Activated CD4-positive, alpha-beta memory T cell treated with anti-CD3 and anti-CD28 coated beads, Interleukin-2, amount 10 ng/mL, durations not matched to agents 7 days and 5 days (primary cell): ENCODE data around the gene PRPS1L1. TPM values are rescaled to one million over a fixed set of nuclear protein-coding genes. Genes with fewer than 3 reads are reported as not detected.

ENCODE experiments used
- CTCF ChIA-PET: fragments of 350-600 bp; sonication (Branson Sonifier 250); formaldehyde crosslinking; loops from one replicate; lab custom pipeline; 2021; ENCODE audit warnings: antibody characterized with exemption, inconsistent platforms; lab: Charles Lee
- POLR2A ChIA-PET: fragments of 350-600 bp; sonication (Branson Sonifier 250); formaldehyde crosslinking; loops from one replicate; lab custom pipeline; 2021; ENCODE audit warnings: antibody characterized with exemption; lab: Charles Lee
- DNase-seq: peaks from one replicate; pipeline ENCODE4 v3.0.0-alpha.2; 2020
- H3K27ac Mint-ChIP-seq: one replicate; pipeline ENCODE4 v1.8.0; 2021; ENCODE audit warnings: mild to moderate bottlenecking, mixed read lengths
- H3K27me3 Mint-ChIP-seq: one replicate; pipeline ENCODE4 v1.8.0; 2021; ENCODE audit warnings: mixed read lengths
- H3K36me3 Mint-ChIP-seq: one replicate; pipeline ENCODE4 v1.8.0; 2021; ENCODE audit warnings: low read depth, mixed read lengths
- H3K4me1 Mint-ChIP-seq: one replicate; pipeline ENCODE4 v1.8.0; 2021; ENCODE audit warnings: mixed read lengths
- H3K4me3 Mint-ChIP-seq: one replicate; pipeline ENCODE4 v1.8.0; 2021; ENCODE audit warnings: mild to moderate bottlenecking, mixed read lengths
- H3K9me3 Mint-ChIP-seq: one replicate; pipeline ENCODE4 v1.8.0; 2021; ENCODE audit warnings: mixed read lengths
- total RNA-seq, 2 experiments: library from RNA; stranded (reverse); gene quantifications; one replicate each; pipeline ENCODE4 v1.2.3, GENCODE V29; 2021

PRPS1L1 gene
- total RNA-seq, result not detected

DNA sequence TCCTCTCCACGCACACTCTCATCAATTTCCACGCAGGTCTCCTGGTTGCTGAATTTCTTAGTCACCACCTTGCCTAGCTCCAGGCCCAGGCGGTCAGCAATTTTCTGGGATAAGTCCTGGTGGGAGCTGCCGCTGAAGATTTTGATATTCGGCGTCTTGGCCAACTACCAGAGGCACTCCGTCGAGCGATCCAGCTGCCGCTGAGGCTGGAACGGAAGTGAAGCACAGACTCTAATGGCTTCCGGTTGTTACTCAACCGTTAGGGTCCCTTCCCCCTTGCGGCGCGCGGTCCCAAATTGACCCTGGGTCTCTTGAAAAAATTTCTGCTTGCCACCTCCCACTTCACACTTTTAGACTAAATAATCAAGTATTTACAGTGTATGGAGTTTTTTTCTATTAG lies at the start of gene PRPS1L1:
TSS of gene PRPS1L1 (minus strand) at position 219 of the 400 bp plus-strand sequence.
- CTCF ChIA-PET, result interaction anchor here (0.5 kb wide), 1 partner anchor 23 kb away, joined by 3 read pairs; no protein-coding TSS in a partner anchor
- Mint-ChIP-seq H3K9me3 (no peaks in the 10 kb centered on the region), H3K4me3 (no peak within 1 kb of the TSS), H3K27me3 (peaks cover 5% of the 10 kb centered on the region), H3K4me1 (no peaks in the 10 kb centered on the region), H3K36me3 (no peaks in the 10 kb centered on the region), H3K27ac (no peak within 1 kb of the TSS)
- DNase-seq, result no peak
- POLR2A ChIA-PET, result no interaction called here

DNA sequence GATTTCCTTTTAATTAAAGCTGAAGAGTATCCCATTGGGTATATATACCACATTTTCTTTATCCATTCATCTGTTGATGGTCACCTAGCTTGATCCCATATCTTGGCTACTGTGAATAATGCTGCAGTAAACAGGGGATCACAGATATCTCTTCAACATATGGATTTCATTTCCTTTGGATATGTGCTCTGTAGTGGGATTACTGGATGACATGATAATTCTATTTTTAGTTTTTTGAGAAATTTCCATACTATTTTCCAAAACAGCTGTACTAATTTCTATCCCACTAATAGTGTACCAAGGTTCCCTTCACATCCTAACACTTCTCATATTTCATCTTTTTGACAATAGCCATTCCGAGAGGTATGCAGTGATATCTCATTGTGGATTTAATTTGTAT lies 48.8 kb upstream of the PRPS1L1 start:
- H3K36me3 Mint-ChIP-seq, result peaks cover under 1% of the 10 kb centered on the region
- no peak overlapping the region for H3K4me3 Mint-ChIP-seq
- ChIA-PET POLR2A (no interaction called here), CTCF (no interaction called here)
- no peak overlapping the region for H3K27ac Mint-ChIP-seq
- H3K4me1 Mint-ChIP-seq, result no peaks in the 10 kb centered on the region
- H3K27me3 Mint-ChIP-seq, result peaks cover 11% of the 10 kb centered on the region
- DNase-seq, result no peak
- H3K9me3 Mint-ChIP-seq, result peaks cover 4% of the 10 kb centered on the region

DNA sequence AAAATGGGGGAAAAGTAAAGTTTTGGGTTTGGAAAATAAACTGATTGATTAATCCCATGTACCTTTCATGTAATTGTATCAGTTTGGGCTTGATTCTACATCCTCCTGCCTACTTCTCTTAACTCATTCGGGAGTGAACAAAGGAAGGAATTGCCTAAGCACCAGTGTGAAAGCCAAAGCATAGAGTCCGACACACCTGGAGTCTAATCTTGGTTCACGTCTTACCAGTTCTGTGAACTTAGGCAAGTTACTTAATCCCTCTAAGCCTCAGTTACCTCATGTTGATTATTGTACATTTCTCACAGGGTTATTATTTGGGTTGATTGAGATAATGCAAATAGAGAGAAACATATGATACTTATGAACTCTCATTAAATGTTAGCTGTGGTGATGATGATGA lies 41.1 kb upstream of the PRPS1L1 start:
- Mint-ChIP-seq H3K4me1 (no peaks in the 10 kb centered on the region), H3K36me3 (no peaks in the 10 kb centered on the region), H3K27ac (no peak overlapping the region), H3K9me3 (no peaks in the 10 kb centered on the region), H3K27me3 (peaks cover 5% of the 10 kb centered on the region), H3K4me3 (no peak overlapping the region)
- ChIA-PET POLR2A (no interaction called here), CTCF (no interaction called here)
- DNase-seq, result no peak

DNA sequence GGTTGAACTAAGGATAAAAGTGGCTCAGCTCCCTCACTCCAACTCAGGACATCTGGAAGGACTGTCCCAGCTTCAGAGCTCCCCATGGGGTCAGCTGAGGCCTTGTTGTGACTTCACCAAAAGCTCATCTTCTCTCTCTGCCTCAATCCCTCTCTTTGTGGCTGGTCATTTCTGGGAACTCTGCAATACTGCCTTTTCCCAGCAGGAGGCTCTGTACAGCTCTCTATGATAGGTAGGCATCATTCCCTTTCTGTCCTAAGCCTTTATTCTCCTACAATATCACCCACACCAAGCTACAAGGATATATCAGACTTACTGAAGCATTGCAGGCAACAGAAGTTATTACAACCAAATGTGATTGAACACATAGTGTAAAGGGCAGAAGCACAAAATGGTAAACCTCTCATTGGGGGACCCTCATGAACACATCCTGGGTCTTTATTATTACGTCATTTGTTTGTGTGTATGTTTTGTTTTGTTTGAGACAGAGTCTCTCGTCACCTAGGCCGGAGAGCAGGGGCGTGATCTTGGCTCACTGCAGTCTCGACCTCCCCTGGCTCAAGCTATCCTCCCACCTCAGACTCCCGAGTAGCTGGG lies 36.7 kb upstream of the PRPS1L1 start:
- ChIA-PET POLR2A (no interaction called here), CTCF (interaction anchor here (1.3 kb wide), 1 partner anchor 17 kb away, joined by 3 read pairs; no protein-coding TSS in a partner anchor)
- H3K9me3 Mint-ChIP-seq, result no peaks in the 10 kb centered on the region
- H3K4me3 Mint-ChIP-seq, result no peak overlapping the region
- H3K27ac Mint-ChIP-seq, result no peak overlapping the region
- H3K36me3 Mint-ChIP-seq, result no peaks in the 10 kb centered on the region
- DNase-seq, result no peak
- no peaks in the 10 kb centered on the region for H3K4me1 Mint-ChIP-seq
- peaks cover 8% of the 10 kb centered on the region for H3K27me3 Mint-ChIP-seq

DNA sequence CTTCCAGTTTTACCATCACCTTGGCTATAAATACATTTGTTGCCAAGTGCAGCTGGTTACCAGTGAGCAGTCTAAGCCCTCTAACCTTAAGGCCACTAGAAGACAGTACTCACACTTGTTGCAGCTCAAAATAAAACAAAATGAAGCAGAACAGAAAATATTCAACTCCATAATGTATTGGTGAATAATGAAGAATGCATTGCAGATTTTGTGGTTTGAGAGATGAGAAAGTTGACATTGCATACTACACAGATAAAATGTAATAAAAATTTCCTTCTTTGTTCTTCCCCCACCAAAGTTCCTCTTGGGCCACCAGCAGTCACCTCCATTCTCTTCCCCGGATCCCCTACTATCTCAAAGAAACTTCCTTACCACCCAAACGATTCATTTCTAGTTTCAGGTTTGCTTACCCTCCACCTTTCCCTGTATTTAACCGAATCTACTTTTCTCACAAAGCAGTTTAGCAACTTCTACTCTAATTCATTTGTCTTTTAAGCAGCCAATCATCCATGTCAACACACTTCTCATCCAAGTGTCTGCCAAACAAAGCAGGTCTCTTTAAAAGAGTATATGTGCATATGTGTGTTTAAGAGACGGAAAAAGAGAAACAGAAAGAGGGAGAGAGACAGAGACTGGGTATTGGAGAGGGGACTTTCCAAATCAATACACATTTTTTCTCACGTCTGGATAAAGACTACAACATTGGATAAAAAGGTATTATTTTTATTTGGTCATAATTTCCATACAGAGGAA lies 35.7 kb upstream of the PRPS1L1 start:
- POLR2A ChIA-PET, result no interaction called here
- H3K27me3 Mint-ChIP-seq, result peaks cover 8% of the 10 kb centered on the region
- no peak overlapping the region for H3K4me3 Mint-ChIP-seq
- no peaks in the 10 kb centered on the region for H3K36me3 Mint-ChIP-seq
- H3K9me3 Mint-ChIP-seq, result no peaks in the 10 kb centered on the region
- H3K4me1 Mint-ChIP-seq, result no peaks in the 10 kb centered on the region
- no peak for DNase-seq
- CTCF ChIA-PET, result no interaction called here
- no peak overlapping the region for H3K27ac Mint-ChIP-seq

DNA sequence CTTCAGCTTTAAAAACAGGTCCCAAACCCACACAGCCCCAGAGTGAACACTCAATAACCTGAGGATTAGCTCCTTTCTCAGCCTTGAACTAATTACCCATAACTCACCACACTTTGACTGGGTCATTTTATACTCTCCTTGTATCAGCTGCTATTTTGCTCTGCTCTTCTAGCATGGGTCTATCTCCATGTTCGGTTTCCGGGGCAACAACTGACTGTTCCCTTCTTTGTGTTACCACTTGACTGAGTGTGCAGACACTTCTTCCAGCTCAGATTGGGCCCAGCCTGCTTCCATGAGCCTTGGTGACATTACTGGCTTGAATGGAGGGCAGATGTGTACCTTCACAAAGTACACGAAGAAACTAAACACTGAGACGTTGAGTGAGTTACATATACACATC lies 31.5 kb upstream of the PRPS1L1 start:
- no peaks in the 10 kb centered on the region for H3K36me3 Mint-ChIP-seq
- no peak for DNase-seq
- peaks cover 7% of the 10 kb centered on the region for H3K27me3 Mint-ChIP-seq
- no peaks in the 10 kb centered on the region for H3K9me3 Mint-ChIP-seq
- CTCF ChIA-PET, result no interaction called here
- no peak overlapping the region for H3K27ac Mint-ChIP-seq
- H3K4me1 Mint-ChIP-seq, result no peaks in the 10 kb centered on the region
- no peak overlapping the region for H3K4me3 Mint-ChIP-seq
- POLR2A ChIA-PET, result no interaction called here

DNA sequence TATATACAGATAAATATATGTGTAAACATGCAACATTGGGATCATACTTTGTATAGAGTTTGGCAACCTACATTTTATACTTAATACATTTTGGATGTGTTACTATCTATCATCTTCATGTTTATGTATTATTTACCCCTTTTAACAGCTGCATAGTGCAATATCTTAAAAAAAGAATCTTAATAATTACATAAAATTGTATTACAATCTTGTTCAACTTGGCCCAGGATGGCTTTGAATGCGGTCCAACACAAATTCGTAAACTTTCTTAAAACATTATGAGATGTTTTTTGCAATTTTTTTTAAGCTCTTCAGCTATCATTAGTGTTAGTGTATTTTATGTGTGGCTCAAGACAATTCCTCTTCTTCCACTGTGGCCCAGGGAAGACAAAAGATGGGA lies 26.3 kb upstream of the PRPS1L1 start:
- Mint-ChIP-seq H3K27me3 (peaks cover 5% of the 10 kb centered on the region), H3K4me3 (no peak overlapping the region), H3K9me3 (no peaks in the 10 kb centered on the region), H3K27ac (no peak overlapping the region), H3K4me1 (no peaks in the 10 kb centered on the region), H3K36me3 (no peaks in the 10 kb centered on the region)
- CTCF ChIA-PET, result no interaction called here
- POLR2A ChIA-PET, result no interaction called here
- DNase-seq, result no peak

DNA sequence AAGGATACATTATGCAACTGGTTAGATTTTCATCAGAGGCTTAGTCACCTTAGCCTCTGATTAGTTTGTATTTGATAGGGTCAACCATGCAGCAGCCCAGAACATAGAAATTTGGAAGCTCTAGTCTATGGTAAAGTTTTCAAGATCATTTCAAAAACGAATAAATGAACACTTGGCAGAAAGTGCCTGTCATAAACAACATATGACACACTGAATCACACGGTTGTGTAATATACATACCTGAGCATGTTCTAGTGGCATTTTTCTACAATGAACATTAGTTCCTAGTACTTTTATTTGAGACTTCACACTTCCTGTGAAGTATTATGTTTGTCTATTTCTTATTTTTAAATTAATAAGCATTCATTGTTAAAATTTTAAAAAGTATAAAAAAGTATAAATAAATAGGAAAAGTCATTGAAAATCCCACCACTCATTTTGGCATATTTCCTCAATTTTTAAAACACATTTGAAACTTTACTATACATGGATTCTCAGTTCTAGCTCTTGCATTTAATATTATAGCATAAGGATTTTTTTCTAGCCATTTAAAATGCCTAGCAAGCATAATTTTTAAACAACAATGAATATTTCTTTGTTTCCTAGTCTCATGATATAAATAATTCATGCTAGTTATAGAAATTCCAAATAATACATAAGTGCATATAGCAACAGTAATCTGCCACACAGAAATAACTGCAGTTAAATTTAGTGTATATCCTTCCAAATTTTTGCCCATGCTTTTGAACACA lies 25.7 kb upstream of the PRPS1L1 start:
- POLR2A ChIA-PET, result no interaction called here
- CTCF ChIA-PET, result no interaction called here
- peaks cover 5% of the 10 kb centered on the region for H3K27me3 Mint-ChIP-seq
- no peaks in the 10 kb centered on the region for H3K4me1 Mint-ChIP-seq
- no peak overlapping the region for H3K27ac Mint-ChIP-seq
- no peaks in the 10 kb centered on the region for H3K9me3 Mint-ChIP-seq
- no peaks in the 10 kb centered on the region for H3K36me3 Mint-ChIP-seq
- H3K4me3 Mint-ChIP-seq, result no peak overlapping the region
- no peak for DNase-seq

DNA sequence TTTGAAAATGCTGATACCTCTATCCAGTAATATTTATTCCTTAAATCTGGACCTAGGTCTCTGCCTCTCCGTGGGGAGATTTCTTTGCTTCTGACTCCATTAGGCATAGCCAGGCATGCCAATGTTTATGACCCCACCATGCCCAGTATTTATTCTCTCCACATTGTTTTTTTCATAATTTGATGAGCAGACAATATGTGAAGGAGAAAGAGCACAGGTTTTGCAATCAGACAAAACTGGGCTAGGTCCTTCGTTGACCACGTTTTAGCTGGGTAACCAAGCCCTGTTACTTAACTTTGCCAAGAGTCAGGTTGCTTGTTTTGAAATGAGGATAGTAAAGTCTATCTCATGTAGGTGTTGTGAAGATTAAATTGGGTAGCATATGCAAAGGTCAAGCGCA lies 21.6 kb upstream of the PRPS1L1 start:
- Mint-ChIP-seq H3K27me3 (no peaks in the 10 kb centered on the region), H3K27ac (no peak overlapping the region), H3K4me3 (no peak overlapping the region), H3K4me1 (no peaks in the 10 kb centered on the region), H3K9me3 (no peaks in the 10 kb centered on the region), H3K36me3 (no peaks in the 10 kb centered on the region)
- CTCF ChIA-PET, result no interaction called here
- no peak for DNase-seq
- POLR2A ChIA-PET, result no interaction called here

DNA sequence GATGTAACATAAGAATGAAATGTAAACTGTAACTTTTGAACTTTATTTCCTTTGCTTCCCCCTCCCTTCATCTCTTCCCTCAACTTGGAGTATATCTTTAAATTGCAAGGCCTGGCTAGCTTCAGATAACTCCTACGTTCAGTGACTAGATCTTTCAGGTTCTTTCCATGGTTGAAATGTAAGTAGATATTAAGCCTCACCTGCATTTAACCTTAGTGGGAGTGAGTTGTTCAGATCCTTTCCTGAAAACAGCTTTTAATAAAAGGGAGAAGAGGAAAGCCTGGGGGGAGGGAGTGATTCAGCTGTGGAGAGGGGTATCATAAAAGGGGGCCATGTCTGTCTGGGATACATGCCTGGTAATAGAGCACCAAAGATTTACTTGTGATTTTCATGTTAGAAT lies 19.0 kb upstream of the PRPS1L1 start:
- no peaks in the 10 kb centered on the region for H3K36me3 Mint-ChIP-seq
- ChIA-PET CTCF (no interaction called here), POLR2A (no interaction called here)
- no peaks in the 10 kb centered on the region for H3K27me3 Mint-ChIP-seq
- DNase-seq, result no peak
- no peaks in the 10 kb centered on the region for H3K9me3 Mint-ChIP-seq
- H3K27ac Mint-ChIP-seq, result no peak overlapping the region
- H3K4me1 Mint-ChIP-seq, result no peaks in the 10 kb centered on the region
- no peak overlapping the region for H3K4me3 Mint-ChIP-seq

DNA sequence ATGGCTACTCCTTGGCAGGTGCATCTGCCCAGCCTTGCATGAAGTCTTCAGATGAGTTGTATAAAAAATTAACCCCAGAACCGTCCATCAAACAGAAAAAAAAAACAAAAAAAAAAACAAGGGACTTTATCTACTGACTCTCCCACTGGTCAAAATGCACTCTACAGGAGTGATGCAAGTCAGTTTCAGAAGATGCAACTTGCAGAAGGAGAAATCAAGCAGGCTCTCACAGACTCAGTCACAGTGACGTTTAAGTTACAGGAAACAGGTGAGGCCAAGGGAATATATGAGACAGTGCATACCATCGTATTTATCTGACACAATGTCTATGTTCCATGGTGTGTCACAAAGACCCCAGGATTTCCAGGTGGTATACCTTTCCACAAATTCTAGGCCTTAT lies 17.5 kb upstream of the PRPS1L1 start:
- no peak for DNase-seq
- ChIA-PET POLR2A (no interaction called here), CTCF (no interaction called here)
- no peaks in the 10 kb centered on the region for H3K9me3 Mint-ChIP-seq
- no peak overlapping the region for H3K4me3 Mint-ChIP-seq
- H3K27me3 Mint-ChIP-seq, result no peaks in the 10 kb centered on the region
- no peaks in the 10 kb centered on the region for H3K4me1 Mint-ChIP-seq
- no peaks in the 10 kb centered on the region for H3K36me3 Mint-ChIP-seq
- H3K27ac Mint-ChIP-seq, result no peak overlapping the region

DNA sequence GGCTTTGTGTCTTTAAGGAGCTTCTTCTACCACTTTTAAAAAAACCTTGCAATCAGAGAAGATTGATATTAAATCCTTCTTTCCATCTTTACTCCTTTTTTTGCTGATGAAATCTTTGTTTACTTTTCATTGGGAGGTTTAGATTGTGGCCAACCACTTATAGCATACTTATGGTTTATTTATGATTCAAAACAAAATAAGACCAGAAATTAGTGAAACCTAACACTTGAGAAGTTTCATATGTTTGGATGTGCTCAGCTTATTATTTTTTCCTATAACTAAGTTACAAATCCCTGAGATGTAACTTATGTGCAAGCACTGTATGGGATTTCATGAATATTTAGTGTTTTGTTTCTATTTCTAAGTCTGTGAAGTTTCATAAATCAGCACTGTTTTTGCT lies 13.5 kb upstream of the PRPS1L1 start:
- Mint-ChIP-seq H3K27me3 (no peaks in the 10 kb centered on the region), H3K4me3 (no peak overlapping the region), H3K27ac (no peak overlapping the region), H3K9me3 (no peaks in the 10 kb centered on the region), H3K4me1 (no peaks in the 10 kb centered on the region), H3K36me3 (no peaks in the 10 kb centered on the region)
- no peak for DNase-seq
- ChIA-PET POLR2A (no interaction called here), CTCF (no interaction called here)

DNA sequence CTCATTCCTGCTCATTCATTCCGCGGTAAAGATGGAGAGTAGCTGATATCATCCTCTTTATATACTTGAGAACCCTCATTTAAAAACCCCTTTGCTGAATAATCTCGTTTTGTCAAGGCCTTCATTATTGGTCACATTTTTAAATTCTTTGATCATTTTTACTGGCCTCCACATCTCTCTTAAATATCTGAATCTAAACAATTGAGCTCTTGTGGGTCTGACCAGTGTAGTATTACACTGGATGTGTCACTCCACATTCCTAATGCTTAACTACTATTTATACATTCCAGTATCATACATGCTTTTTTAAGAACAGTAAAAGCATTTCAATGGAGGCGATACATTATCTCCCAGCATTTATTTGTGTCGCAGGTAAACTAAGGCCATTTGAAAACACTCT lies 12.6 kb upstream of the PRPS1L1 start:
- no peak for DNase-seq
- CTCF ChIA-PET, result interaction anchor here (0.5 kb wide), 1 partner anchor 316 kb away, joined by 5 read pairs; no protein-coding TSS in a partner anchor
- no peaks in the 10 kb centered on the region for H3K27me3 Mint-ChIP-seq
- POLR2A ChIA-PET, result no interaction called here
- no peak overlapping the region for H3K4me3 Mint-ChIP-seq
- no peaks in the 10 kb centered on the region for H3K9me3 Mint-ChIP-seq
- H3K4me1 Mint-ChIP-seq, result no peaks in the 10 kb centered on the region
- H3K27ac Mint-ChIP-seq, result no peak overlapping the region
- H3K36me3 Mint-ChIP-seq, result no peaks in the 10 kb centered on the region
